Liver (tissue), 9 donors: Measurements from ENCODE around the gene FALEC. TPM values are rescaled to one million over a fixed set of nuclear protein-coding genes. Genes with fewer than 3 reads are reported as not detected.

Experiments used
- DNase-seq: peaks from one replicate; pipeline ENCODE4 v3.0.0-alpha.2; 2017; ENCODE audit warnings: low spot score
- H3K27ac ChIP-seq, 2 donors: one replicate each; pipeline ENCODE4 v1.7.0; 2013; ENCODE audit warnings: inconsistent platforms in 2 of 2, low read length in 2 of 2, control low read depth in 1 of 2, low read depth in 1 of 2, mild to moderate bottlenecking in 1 of 2
- H3K27me3 ChIP-seq, 4 donors: one replicate each; pipeline versions ENCODE4 v1.6.1 to v1.7.0; 2013; ENCODE audit warnings: low read length in 3 of 4, inconsistent platforms in 1 of 4, mild to moderate bottlenecking in 1 of 4, moderate library complexity in 1 of 4; ENCODE audit not compliant: control insufficient read depth in 4 of 4, insufficient read depth in 4 of 4
- H3K36me3 ChIP-seq, 4 donors: one replicate each; pipeline versions ENCODE4 v1.6.1 to v1.7.0; 2013; ENCODE audit warnings: low read length in 3 of 4, mild to moderate bottlenecking in 3 of 4, low read depth in 1 of 4, moderate library complexity in 1 of 4; ENCODE audit not compliant: control insufficient read depth in 4 of 4, insufficient read depth in 3 of 4
- H3K4me1 ChIP-seq, 4 donors: one replicate each; pipeline versions ENCODE4 v1.6.1 to v1.7.0; 2013; ENCODE audit warnings: low read length in 3 of 4, mild to moderate bottlenecking in 3 of 4, moderate library complexity in 1 of 4; ENCODE audit not compliant: control insufficient read depth in 4 of 4, insufficient read depth in 4 of 4
- H3K4me3 ChIP-seq, 3 donors: one replicate each; pipeline versions ENCODE4 v1.6.1 to v1.7.0; 2013; ENCODE audit warnings: low read length in 3 of 3, control low read depth in 1 of 3, low read depth in 1 of 3, mild to moderate bottlenecking in 1 of 3
- H3K9ac ChIP-seq, 2 donors: one replicate each; pipeline ENCODE4 v1.7.0; 2013; ENCODE audit warnings: low read length in 2 of 2, mild to moderate bottlenecking in 2 of 2, moderate library complexity in 2 of 2, control low read depth in 1 of 2, low read depth in 1 of 2
- H3K9me3 ChIP-seq, 4 donors: one replicate each; pipeline versions ENCODE4 v1.6.1 to v1.7.0; 2013; ENCODE audit warnings: low read length in 3 of 4; ENCODE audit not compliant: control insufficient read depth in 4 of 4
- EGR1 ChIP-seq, 2 donors: IDR thresholded peaks; 2 replicates each; pipeline ENCODE4 v1.6.1; 2016 to 2018; ENCODE audit warnings: antibody characterized with exemption in 2 of 2, low read depth in 2 of 2
- FOXA1 ChIP-seq: IDR thresholded peaks from 2 replicates; pipeline ENCODE4 v1.6.1; 2016; ENCODE audit warnings: antibody characterized with exemption
- FOXA2 ChIP-seq: IDR thresholded peaks from 2 replicates; pipeline ENCODE4 v1.6.1; 2016; ENCODE audit warnings: antibody characterized with exemption
- GABPA ChIP-seq, 2 donors: IDR thresholded peaks in 1 of 2; conservative IDR thresholded peaks in 1 of 2; 2 replicates each; pipeline ENCODE4 v1.6.1; 2016; ENCODE audit warnings: antibody characterized with exemption in 2 of 2, mild to moderate bottlenecking in 1 of 2, moderate library complexity in 1 of 2
- HNF4A ChIP-seq, 2 donors: conservative IDR thresholded peaks; 2 replicates each; pipeline ENCODE4 v1.6.1; 2016; ENCODE audit warnings: antibody characterized with exemption in 2 of 2, mild to moderate bottlenecking in 2 of 2
- HNF4G ChIP-seq: IDR thresholded peaks from 2 replicates; pipeline ENCODE4 v1.6.1; 2016; ENCODE audit warnings: antibody characterized with exemption
- JUND ChIP-seq, 2 donors: IDR thresholded peaks; 2 replicates each; pipeline ENCODE4 v1.6.1; 2016; ENCODE audit warnings: antibody characterized with exemption in 2 of 2
- NR2F2 ChIP-seq: IDR thresholded peaks from 2 replicates; pipeline ENCODE4 v1.6.1; 2016; ENCODE audit warnings: antibody characterized with exemption
- RAD21 ChIP-seq, 2 donors: IDR thresholded peaks; 2 replicates each; pipeline ENCODE4 v1.6.1; 2016; ENCODE audit warnings: antibody characterized with exemption in 2 of 2, mild to moderate bottlenecking in 2 of 2
- RXRA ChIP-seq, 2 donors: IDR thresholded peaks; 2 replicates each; pipeline ENCODE4 v1.6.1; 2017 to 2018; ENCODE audit warnings: antibody characterized with exemption in 2 of 2, mild to moderate bottlenecking in 1 of 2
- SP1 ChIP-seq: IDR thresholded peaks from 2 replicates; pipeline ENCODE4 v1.6.1; 2018; ENCODE audit warnings: antibody characterized with exemption, mild to moderate bottlenecking
- TAF1 ChIP-seq: conservative IDR thresholded peaks from 2 replicates; pipeline ENCODE4 v1.6.1; 2016; ENCODE audit warnings: antibody characterized with exemption, mild to moderate bottlenecking
- YY1 ChIP-seq: IDR thresholded peaks from 2 replicates; pipeline ENCODE4 v1.6.1; 2016; ENCODE audit warnings: antibody characterized with exemption, mild to moderate bottlenecking
- WGBS: extraction: QIAGEN DNeasy Blood & Tissue Kit; methylation state at CpG from one replicate; pipeline ENCODE4 v1.1.7; 2013; 5-methylcytosine and 5-hydroxymethylcytosine counted together
- polyA plus RNA-seq, 2 donors: library from polyadenylated mRNA; stranded (reverse) in 1 of 2; unstranded in 1 of 2; fragments of 200-250 nt in 1 of 2; fragments of >200 nt in 1 of 2; fragmentation: Nextera tagmentation in 1 of 2; extraction: Ambion mirVana in 1 of 2; gene quantifications; one replicate each; pipeline versions ENCODE4 v1.2.1 to v1.2.3, GENCODE V29; 2013 to 2015
- total RNA-seq, 2 donors: library from RNA; depleted of rRNA; stranded (reverse); fragments of >200 nt; gene quantifications; one replicate each; pipeline ENCODE4 v1.2.3, GENCODE V29; 2014
- TF ChIP-seq, protein P1 (sequence below): IDR thresholded peaks from 2 replicates; pipeline ENCODE4 v1.6.1; 2016; ENCODE audit warnings: antibody characterized with exemption, mild to moderate bottlenecking
- TF ChIP-seq, protein P2 (sequence below): IDR thresholded peaks from 2 replicates; pipeline ENCODE4 v1.6.1; 2016; ENCODE audit warnings: antibody characterized with exemption
- TF ChIP-seq, protein P3 (sequence below): fragments of 150-350 bp; IDR thresholded peaks from 2 replicates; pipeline ENCODE4 v1.5.1; 2017; ENCODE audit warnings: improper control_type of control experiment, low read depth, low read length; ENCODE audit not compliant: missing input control
- TF ChIP-seq, protein P4 (sequence below): IDR thresholded peaks from 2 replicates; pipeline ENCODE4 v1.6.1; 2016; ENCODE audit warnings: antibody characterized with exemption
- TF ChIP-seq, protein P5 (sequence below): IDR thresholded peaks from 2 replicates; pipeline ENCODE4 v1.6.1; 2016; ENCODE audit warnings: antibody characterized with exemption
- donor health status: healthy.
- donor health status: healthy.
- donor health status: healthy.
- donor health status: healthy.
- donor health status: healthy.

Gene FALEC
- total and polyA plus RNA-seq, 4 donors = not detected

DNA sequence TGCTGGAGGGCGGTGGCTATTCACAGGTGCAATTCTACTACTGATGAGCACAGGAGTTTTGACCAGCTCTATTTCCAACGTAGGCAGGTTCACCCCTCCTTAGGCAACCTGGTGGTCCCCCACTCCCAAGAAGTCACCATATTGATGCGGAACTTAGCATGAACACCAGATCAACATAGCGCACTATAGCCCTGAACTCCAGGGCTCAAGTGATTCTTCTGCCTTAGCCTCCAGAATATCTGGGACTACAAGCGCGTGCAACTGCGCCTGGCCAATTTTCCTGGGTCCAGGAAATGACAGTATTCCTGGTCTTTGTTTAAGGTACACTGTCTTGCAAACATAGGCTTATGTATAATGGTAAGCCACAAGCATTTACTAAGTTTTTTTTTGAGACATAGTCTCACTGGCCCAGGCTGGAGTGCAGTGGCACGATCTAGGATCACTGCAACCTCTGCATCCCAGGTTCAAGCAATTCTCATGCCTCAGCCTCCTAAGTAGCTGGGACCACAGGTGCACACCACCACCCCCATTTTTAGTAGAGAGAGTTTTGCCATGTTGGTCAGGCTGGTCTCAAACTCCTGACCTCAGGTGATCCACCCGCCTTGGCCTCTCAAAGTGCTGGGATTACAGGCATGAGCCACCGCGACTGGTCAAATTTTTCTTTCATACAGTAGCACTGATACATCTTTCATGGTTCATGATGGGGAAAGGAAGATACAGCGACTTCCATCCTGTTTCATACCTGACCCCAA lies 51.2 kb downstream of the FALEC start:
- Histone ChIP-seq H3K27me3 (no peaks in the 10 kb centered on the region), H3K9me3 (no peaks in the 10 kb centered on the region), H3K9ac (no peak overlapping the region), H3K27ac (peak overlapping the region; percentile 87 to 89), H3K4me3 (no peak overlapping the region), H3K4me1 (peaks cover 23 to 79% (median 68%) of the 10 kb centered on the region in 4 donors), H3K36me3 (peaks cover 0 to 4% (median 1%) of the 10 kb centered on the region in 4 donors)
- no peak for DNase-seq
- no peak for TF ChIP-seq FOXA2
- TF ChIP-seq, protein P1, sequence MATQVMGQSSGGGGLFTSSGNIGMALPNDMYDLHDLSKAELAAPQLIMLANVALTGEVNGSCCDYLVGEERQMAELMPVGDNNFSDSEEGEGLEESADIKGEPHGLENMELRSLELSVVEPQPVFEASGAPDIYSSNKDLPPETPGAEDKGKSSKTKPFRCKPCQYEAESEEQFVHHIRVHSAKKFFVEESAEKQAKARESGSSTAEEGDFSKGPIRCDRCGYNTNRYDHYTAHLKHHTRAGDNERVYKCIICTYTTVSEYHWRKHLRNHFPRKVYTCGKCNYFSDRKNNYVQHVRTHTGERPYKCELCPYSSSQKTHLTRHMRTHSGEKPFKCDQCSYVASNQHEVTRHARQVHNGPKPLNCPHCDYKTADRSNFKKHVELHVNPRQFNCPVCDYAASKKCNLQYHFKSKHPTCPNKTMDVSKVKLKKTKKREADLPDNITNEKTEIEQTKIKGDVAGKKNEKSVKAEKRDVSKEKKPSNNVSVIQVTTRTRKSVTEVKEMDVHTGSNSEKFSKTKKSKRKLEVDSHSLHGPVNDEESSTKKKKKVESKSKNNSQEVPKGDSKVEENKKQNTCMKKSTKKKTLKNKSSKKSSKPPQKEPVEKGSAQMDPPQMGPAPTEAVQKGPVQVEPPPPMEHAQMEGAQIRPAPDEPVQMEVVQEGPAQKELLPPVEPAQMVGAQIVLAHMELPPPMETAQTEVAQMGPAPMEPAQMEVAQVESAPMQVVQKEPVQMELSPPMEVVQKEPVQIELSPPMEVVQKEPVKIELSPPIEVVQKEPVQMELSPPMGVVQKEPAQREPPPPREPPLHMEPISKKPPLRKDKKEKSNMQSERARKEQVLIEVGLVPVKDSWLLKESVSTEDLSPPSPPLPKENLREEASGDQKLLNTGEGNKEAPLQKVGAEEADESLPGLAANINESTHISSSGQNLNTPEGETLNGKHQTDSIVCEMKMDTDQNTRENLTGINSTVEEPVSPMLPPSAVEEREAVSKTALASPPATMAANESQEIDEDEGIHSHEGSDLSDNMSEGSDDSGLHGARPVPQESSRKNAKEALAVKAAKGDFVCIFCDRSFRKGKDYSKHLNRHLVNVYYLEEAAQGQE = no peak
- no peak for TF ChIP-seq RXRA (IDR thresholded peaks at IDR 0.05)
- TF ChIP-seq YY1 = no peak
- TF ChIP-seq, protein P2, sequence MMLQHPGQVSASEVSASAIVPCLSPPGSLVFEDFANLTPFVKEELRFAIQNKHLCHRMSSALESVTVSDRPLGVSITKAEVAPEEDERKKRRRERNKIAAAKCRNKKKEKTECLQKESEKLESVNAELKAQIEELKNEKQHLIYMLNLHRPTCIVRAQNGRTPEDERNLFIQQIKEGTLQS = no peak
- TF ChIP-seq NR2F2 = no peak
- TF ChIP-seq HNF4A (conservative IDR thresholded peaks at IDR 0.05) = no peak
- no peak for TF ChIP-seq TAF1
- TF ChIP-seq, protein P3, sequence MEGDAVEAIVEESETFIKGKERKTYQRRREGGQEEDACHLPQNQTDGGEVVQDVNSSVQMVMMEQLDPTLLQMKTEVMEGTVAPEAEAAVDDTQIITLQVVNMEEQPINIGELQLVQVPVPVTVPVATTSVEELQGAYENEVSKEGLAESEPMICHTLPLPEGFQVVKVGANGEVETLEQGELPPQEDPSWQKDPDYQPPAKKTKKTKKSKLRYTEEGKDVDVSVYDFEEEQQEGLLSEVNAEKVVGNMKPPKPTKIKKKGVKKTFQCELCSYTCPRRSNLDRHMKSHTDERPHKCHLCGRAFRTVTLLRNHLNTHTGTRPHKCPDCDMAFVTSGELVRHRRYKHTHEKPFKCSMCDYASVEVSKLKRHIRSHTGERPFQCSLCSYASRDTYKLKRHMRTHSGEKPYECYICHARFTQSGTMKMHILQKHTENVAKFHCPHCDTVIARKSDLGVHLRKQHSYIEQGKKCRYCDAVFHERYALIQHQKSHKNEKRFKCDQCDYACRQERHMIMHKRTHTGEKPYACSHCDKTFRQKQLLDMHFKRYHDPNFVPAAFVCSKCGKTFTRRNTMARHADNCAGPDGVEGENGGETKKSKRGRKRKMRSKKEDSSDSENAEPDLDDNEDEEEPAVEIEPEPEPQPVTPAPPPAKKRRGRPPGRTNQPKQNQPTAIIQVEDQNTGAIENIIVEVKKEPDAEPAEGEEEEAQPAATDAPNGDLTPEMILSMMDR = no peak
- no peak for TF ChIP-seq RAD21 (IDR thresholded peaks at IDR 0.05)
- no peak for TF ChIP-seq FOXA1
- TF ChIP-seq HNF4G = no peak
- TF ChIP-seq EGR1 (IDR thresholded peaks at IDR 0.05; ENCODE audit: low read depth in 2 of 2) = no peak
- TF ChIP-seq JUND (IDR thresholded peaks at IDR 0.05) = no peak
- TF ChIP-seq GABPA (IDR thresholded peaks at IDR 0.05 in 1 of 2, conservative IDR thresholded peaks at IDR 0.05 in 1 of 2) = no peak
- TF ChIP-seq, protein P4, sequence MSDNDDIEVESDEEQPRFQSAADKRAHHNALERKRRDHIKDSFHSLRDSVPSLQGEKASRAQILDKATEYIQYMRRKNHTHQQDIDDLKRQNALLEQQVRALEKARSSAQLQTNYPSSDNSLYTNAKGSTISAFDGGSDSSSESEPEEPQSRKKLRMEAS = no peak
- TF ChIP-seq, protein P5, sequence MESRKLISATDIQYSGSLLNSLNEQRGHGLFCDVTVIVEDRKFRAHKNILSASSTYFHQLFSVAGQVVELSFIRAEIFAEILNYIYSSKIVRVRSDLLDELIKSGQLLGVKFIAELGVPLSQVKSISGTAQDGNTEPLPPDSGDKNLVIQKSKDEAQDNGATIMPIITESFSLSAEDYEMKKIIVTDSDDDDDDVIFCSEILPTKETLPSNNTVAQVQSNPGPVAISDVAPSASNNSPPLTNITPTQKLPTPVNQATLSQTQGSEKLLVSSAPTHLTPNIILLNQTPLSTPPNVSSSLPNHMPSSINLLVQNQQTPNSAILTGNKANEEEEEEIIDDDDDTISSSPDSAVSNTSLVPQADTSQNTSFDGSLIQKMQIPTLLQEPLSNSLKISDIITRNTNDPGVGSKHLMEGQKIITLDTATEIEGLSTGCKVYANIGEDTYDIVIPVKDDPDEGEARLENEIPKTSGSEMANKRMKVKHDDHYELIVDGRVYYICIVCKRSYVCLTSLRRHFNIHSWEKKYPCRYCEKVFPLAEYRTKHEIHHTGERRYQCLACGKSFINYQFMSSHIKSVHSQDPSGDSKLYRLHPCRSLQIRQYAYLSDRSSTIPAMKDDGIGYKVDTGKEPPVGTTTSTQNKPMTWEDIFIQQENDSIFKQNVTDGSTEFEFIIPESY = no peak
- no peak for TF ChIP-seq SP1
- 84% methylated on average over 12 of the region's 12 CpGs for WGBS
